GM19238 (cell line): ENCODE results near the gene DNAH1.

Experiments
- DNase-seq: peaks from one replicate; pipeline ENCODE4 v3.0.0; 2011; ENCODE audit warnings: low spot score; ENCODE audit not compliant: insufficient read length

DNAH1 gene

GRCh38 chr3:52402101-52402521 is 86.0 kb downstream of the DNAH1 start:
- no peak for DNase-seq

- no peak for DNase-seq
Measured at GRCh38 chr3:52402706-52403270, 86.7 kb downstream of the DNAH1 start.

- DNase-seq, result no peak
Measured at GRCh38 chr3:52403271-52403841, 87.2 kb downstream of the DNAH1 start.

GRCh38 chr3:52403955-52404354 is 87.8 kb downstream of the DNAH1 start:
- no peak for DNase-seq

- no peak for DNase-seq
Measured at GRCh38 chr3:52404391-52404790, 88.3 kb downstream of the DNAH1 start.

GRCh38 chr3:52405066-52405465 is 88.9 kb downstream of the DNAH1 start:
- no peak for DNase-seq

GRCh38 chr3:52405601-52406110 is 89.5 kb downstream of the DNAH1 start:
- no peak for DNase-seq

- no peak for DNase-seq
Measured at GRCh38 chr3:52406231-52406661, 90.1 kb downstream of the DNAH1 start.

GRCh38 chr3:52406791-52407510 is 90.8 kb downstream of the DNAH1 start:
- DNase-seq, result no peak

GRCh38 chr3:52407779-52408178 is 91.7 kb downstream of the DNAH1 start:
- DNase-seq, result no peak

- no peak for DNase-seq
Measured at GRCh38 chr3:52408466-52408865, 92.3 kb downstream of the DNAH1 start.

- no peak for DNase-seq
Measured at GRCh38 chr3:52415800-52416199, 99.7 kb downstream of the DNAH1 start.

GRCh38 chr3:52420388-52420787 is 104.3 kb downstream of the DNAH1 start:
- no peak for DNase-seq

GRCh38 chr3:52422669-52423068 is 106.5 kb downstream of the DNAH1 start:
- DNase-seq, result no peak

GRCh38 chr3:52423173-52423572 is 107.1 kb downstream of the DNAH1 start:
- DNase-seq, result no peak

- DNase-seq, result no peak
Measured at GRCh38 chr3:52428151-52429005, 112.3 kb downstream of the DNAH1 start.

GRCh38 chr3:52429031-52429430 is 112.9 kb downstream of the DNAH1 start:
- DNase-seq, result no peak

GRCh38 chr3:52429779-52430415 is 113.8 kb downstream of the DNAH1 start:
- DNase-seq, result no peak

GRCh38 chr3:52430416-52430810 is 114.3 kb downstream of the DNAH1 start:
- no peak for DNase-seq

- DNase-seq, result no peak
Measured at GRCh38 chr3:52431459-52432223, 115.5 kb downstream of the DNAH1 start.
